ENCODE results near the gene STPG1.

- TF ChIP-seq POLR2A (IDR thresholded peaks at IDR 0.05; ENCODE audit: low read depth, low read length) (no peak), TAF1 (IDR thresholded peaks at IDR 0.05; ENCODE audit: borderline replicate concordance, low read depth, low read length) (no peak), POLR2AphosphoS5 (IDR thresholded peaks at IDR 0.05; ENCODE audit: low read depth, low read length) (no peak)
These were observed 1.3 kb upstream of the STPG1 start for GRCh38 chr1:24414775-24415333.
